ENCODE data around the gene ITPR2.

- TF ChIP-seq ATF3 (IDR thresholded peaks at IDR 0.05) (no peak), RAD21 (IDR thresholded peaks at IDR 0.05) (no peak), CTCF (IDR thresholded peaks at IDR 0.05; ENCODE audit: low read depth, low read length, missing input control) (no peak), MAX (IDR thresholded peaks at IDR 0.05) (no peak), FOXA2 (IDR thresholded peaks at IDR 0.05) (no peak), RXRA (IDR thresholded peaks at IDR 0.05) (no peak), REST (IDR thresholded peaks at IDR 0.05) (no peak), HNF4A (conservative IDR thresholded peaks at IDR 0.05) (no peak), TAF1 (conservative IDR thresholded peaks at IDR 0.05) (no peak), JUND (IDR thresholded peaks at IDR 0.05) (no peak), YY1 (IDR thresholded peaks at IDR 0.05) (no peak), EGR1 (IDR thresholded peaks at IDR 0.05; ENCODE audit: low read depth in 2 of 2) (no peak)
These were observed 220.8 kb downstream of the ITPR2 start for GRCh38 chr12:26612203-26612602.
